HL-60 (cell line): ENCODE results near the gene CARD19.
A peak's percentile ranks its signal among the peaks of the same experiment; 100 is the strongest.

ENCODE experiments used
- DNase-seq, 2 experiments: peaks; one replicate each; pipeline ENCODE4 v3.0.0-alpha.2; 2010 to 2020; ENCODE audit warnings: low read depth in 1 of 2, low spot score in 1 of 2
- H3K27ac ChIP-seq: fragments of 250-450 bp; sonication (Bioruptor Pico); replicated peaks from 2 replicates; pipeline ENCODE4 v1.5.1; 2020; ENCODE audit warnings: mild to moderate bottlenecking, moderate library complexity
- H3K27me3 ChIP-seq: fragments of 250-450 bp; sonication (Bioruptor Pico); 2 replicates; pipeline ENCODE4 v1.5.1; 2021; ENCODE audit warnings: mild to moderate bottlenecking, moderate library complexity; ENCODE audit not compliant: insufficient read depth, poor library complexity, severe bottlenecking
- H3K4me3 ChIP-seq: replicated peaks from 2 replicates; pipeline ENCODE4 v1.5.1; 2011; ENCODE audit warnings: mild to moderate bottlenecking, control low read depth, low read length; ENCODE audit not compliant: insufficient read depth
- GABPA ChIP-seq: IDR thresholded peaks from 2 replicates; pipeline ENCODE4 v1.6.1; 2012; ENCODE audit warnings: low read depth
- POLR2AphosphoS5 ChIP-seq: IDR thresholded peaks from 2 replicates; pipeline ENCODE4 v1.6.1; 2012; ENCODE audit warnings: low read depth
- TF ChIP-seq, protein P1 (sequence below): IDR thresholded peaks from one replicate; pipeline ENCODE4 v1.5.1; 2011; ENCODE audit warnings: low read length, control low read depth, inconsistent platforms; ENCODE audit not compliant: insufficient read depth
- TF ChIP-seq, protein P2 (sequence below): IDR thresholded peaks from 2 replicates; pipeline ENCODE4 v1.6.1; 2012; ENCODE audit warnings: low read depth; ENCODE audit not compliant: insufficient replicate concordance

CARD19 gene

DNA sequence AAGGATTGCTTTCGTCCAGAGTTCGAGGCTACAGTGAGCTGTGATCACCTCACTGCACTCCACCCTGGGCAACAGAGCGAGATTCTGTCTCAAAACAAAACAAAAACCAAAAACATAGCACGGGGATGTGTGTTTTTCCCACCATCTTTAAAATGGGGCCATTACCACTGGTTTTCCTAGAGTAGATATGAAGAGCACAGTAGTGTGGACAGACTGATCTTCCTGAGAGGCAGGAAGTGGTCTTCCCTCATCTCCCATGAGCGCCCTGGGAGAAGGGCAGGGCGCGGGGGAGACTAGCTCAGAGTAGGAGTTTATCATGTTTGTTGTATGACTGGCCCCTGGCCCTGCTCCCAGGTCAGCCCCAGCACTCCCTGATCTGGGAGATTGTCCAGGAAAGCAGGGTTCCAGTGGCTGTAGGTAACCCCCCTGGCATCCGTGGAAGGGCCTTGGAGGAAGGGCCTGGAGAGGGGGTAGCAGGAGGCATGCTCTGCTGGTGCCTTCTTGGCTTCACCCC lies 35.2 kb upstream of the CARD19 start:
- H3K27me3 ChIP-seq = no peaks in the 10 kb centered on the region
- H3K4me3 ChIP-seq = no peak overlapping the region
- H3K27ac ChIP-seq = no peak overlapping the region
- DNase-seq = no peak
- no peak for TF ChIP-seq GABPA
- TF ChIP-seq, protein P1, sequence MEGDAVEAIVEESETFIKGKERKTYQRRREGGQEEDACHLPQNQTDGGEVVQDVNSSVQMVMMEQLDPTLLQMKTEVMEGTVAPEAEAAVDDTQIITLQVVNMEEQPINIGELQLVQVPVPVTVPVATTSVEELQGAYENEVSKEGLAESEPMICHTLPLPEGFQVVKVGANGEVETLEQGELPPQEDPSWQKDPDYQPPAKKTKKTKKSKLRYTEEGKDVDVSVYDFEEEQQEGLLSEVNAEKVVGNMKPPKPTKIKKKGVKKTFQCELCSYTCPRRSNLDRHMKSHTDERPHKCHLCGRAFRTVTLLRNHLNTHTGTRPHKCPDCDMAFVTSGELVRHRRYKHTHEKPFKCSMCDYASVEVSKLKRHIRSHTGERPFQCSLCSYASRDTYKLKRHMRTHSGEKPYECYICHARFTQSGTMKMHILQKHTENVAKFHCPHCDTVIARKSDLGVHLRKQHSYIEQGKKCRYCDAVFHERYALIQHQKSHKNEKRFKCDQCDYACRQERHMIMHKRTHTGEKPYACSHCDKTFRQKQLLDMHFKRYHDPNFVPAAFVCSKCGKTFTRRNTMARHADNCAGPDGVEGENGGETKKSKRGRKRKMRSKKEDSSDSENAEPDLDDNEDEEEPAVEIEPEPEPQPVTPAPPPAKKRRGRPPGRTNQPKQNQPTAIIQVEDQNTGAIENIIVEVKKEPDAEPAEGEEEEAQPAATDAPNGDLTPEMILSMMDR = no peak

DNA sequence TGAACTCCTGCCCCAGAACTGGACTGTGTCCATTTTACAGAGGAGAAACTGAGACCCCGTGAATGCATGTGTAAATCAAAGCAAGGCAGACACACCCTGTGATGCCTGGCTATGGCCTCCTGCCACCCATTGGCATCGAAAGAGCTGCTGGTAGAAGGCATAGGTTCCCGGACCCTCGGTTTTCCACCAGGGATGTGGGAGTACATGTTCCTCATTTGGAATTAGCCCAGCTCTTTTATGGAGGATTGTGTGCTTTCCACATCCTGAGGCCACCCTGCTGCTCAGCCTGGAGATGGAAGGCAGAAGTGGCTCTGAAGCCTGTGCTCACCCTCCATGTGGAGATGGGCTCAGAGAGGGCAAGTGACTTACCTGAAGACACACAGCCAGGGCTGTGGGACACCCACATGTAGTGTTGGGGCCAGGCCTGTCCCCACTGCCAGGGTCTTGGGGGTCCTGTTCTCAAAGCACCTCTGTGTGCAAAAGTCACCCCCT lies 34.7 kb upstream of the CARD19 start:
- H3K4me3 ChIP-seq = no peak overlapping the region
- no peak for DNase-seq

DNA sequence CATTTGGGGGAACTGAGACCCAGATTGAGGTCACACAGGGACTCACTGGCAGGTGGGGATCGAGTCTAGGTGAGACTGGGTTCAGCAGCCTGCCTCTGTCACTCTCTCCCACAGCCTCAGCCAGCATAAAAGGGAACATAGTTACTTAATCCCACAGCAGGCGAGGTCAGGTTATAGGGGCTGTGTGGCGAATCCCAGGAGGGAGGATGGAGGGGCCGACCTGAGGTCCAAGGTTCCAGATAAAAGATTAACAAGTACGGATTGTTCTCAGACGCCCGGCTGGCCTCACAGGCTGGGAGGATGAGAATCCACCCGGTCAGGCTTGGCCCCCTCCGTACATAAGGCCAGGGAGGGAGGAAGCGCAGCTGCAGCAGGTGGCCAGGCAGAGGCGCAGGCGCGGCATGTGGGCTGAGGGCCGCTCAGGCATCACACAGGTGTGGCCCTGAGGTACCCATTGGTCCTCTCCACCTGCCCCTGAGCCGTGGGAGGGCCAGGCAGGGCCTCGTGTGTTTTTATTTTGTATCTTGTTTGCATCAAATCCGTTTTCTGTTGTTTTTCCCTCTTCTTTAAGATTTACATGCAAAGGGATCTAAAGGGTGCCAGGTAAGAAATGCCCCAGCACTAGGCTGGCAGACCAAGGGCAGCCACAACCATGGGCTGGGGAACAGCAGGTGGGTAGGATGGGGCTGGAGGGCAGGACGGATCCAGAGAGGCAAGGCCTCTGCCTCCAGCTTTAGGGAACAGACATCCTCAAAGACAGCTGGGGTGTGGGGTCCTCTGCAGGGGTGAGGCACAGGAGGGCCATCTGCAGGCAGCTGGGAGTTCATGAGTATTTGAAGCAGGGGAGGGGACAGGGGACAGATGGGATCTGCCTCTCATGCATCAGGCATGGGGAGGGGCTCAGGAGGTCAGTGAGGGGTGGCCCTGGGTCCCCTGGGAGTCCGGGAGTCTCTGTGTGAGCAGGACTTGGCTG lies 33.9 kb upstream of the CARD19 start:
- peak overlapping the region; percentile 42 for H3K27ac ChIP-seq
- TF ChIP-seq, protein P1 = no peak
- TF ChIP-seq, protein P2, sequence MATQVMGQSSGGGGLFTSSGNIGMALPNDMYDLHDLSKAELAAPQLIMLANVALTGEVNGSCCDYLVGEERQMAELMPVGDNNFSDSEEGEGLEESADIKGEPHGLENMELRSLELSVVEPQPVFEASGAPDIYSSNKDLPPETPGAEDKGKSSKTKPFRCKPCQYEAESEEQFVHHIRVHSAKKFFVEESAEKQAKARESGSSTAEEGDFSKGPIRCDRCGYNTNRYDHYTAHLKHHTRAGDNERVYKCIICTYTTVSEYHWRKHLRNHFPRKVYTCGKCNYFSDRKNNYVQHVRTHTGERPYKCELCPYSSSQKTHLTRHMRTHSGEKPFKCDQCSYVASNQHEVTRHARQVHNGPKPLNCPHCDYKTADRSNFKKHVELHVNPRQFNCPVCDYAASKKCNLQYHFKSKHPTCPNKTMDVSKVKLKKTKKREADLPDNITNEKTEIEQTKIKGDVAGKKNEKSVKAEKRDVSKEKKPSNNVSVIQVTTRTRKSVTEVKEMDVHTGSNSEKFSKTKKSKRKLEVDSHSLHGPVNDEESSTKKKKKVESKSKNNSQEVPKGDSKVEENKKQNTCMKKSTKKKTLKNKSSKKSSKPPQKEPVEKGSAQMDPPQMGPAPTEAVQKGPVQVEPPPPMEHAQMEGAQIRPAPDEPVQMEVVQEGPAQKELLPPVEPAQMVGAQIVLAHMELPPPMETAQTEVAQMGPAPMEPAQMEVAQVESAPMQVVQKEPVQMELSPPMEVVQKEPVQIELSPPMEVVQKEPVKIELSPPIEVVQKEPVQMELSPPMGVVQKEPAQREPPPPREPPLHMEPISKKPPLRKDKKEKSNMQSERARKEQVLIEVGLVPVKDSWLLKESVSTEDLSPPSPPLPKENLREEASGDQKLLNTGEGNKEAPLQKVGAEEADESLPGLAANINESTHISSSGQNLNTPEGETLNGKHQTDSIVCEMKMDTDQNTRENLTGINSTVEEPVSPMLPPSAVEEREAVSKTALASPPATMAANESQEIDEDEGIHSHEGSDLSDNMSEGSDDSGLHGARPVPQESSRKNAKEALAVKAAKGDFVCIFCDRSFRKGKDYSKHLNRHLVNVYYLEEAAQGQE = no peak
- TF ChIP-seq POLR2AphosphoS5 = peak; percentile 20; the same call in 1 of the 2 replicates
- DNase-seq = no peak
- no peak overlapping the region for H3K4me3 ChIP-seq
- no peaks in the 10 kb centered on the region for H3K27me3 ChIP-seq

More for the DNA sequence above, 34.7 kb upstream of the CARD19 start:
- TF ChIP-seq, protein P1 = no peak
- TF ChIP-seq POLR2AphosphoS5 (no peak), GABPA (no peak)
- TF ChIP-seq, protein P2 = no peak
- peak overlapping the region; percentile 42 for H3K27ac ChIP-seq
- H3K27me3 ChIP-seq = no peaks in the 10 kb centered on the region
